NCI-H446 treated with DMSO at 0.1 percent for 48 hours (cell line): ENCODE results near the gene MTARC2.
A peak's percentile ranks its signal among the peaks of the same experiment; 100 is the strongest.

Experiments used
- DNase-seq: peaks from one replicate; lab custom pipeline; 2025; lab: John Stamatoyannopoulos, UW

The MTARC2 gene

GRCh38 chr1:220768126-220768601 lies 20.0 kb downstream of the MTARC2 start:
- DNase-seq = no peak

- no peak for DNase-seq
These were observed 21.1 kb downstream of the MTARC2 start for GRCh38 chr1:220769205-220769604.

- no peak for DNase-seq
These were observed 22.3 kb downstream of the MTARC2 start for GRCh38 chr1:220770245-220770913.

DNA sequence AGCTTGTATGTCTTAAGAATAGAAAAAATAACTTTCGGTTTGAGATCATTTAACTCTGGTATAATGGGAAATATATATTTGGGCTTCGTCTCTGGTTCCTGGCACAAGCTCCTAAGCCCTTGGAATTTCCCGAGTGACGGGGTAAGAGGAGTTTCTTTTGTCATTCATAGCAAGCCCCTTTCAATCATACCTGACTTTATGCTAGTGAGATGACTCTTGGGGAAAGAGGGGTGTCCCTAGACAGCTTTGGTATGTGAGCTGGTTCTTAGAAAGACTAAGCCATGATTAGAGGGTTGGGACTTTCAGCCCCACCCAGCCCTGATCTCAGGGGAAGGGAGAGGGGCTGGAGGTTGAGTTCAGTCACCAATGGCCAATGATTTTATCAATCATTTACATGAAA lies 24.7 kb downstream of the MTARC2 start:
- no peak for DNase-seq

DNA sequence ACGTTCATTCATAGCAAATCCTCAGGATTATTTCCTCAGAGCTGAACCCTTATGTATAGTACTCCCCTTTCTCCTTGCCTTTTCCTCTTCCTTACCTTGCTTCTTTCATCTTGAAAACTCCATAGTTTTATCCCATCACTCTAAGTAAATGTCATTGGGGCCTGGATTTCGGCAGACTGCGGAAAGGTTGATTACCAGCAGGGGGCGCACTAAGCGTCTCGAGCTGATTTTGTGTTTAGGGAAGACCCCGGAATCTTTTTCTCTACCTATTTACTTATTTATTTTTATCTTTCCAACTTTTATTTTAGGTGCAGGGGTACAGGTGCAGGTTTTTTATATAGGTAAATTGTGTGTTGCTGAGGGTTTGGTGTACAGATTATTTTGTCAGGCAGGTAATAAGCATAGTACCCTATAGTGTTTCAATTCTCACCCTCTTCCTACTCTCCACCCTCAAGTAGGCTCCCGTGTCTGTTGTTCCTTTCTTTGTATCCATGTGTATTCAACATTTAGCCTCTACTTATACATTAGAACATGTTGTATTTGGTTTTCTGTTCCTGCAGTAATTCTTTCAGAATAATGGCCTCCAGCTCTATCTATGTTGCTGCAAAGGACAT lies 27.2 kb downstream of the MTARC2 start:
- DNase-seq = no peak

DNA sequence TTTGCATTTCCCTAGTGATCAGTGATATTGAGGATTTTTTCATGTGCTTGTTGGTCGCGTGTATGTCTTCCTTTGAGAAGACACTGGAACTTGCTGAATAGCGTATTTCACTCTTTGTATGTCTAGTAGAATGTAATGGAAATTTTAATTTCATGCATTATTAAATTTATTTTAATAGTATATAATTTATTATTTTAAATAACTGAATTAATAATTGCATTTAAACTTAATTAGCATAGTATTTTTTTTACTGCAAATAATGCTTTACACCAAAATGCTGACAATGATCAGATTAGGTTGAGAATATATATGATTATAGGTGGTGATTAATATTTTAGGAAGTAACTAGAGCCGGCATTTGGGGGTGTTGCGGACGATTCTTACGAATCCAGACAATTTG lies 28.1 kb downstream of the MTARC2 start:
- no peak for DNase-seq

DNA sequence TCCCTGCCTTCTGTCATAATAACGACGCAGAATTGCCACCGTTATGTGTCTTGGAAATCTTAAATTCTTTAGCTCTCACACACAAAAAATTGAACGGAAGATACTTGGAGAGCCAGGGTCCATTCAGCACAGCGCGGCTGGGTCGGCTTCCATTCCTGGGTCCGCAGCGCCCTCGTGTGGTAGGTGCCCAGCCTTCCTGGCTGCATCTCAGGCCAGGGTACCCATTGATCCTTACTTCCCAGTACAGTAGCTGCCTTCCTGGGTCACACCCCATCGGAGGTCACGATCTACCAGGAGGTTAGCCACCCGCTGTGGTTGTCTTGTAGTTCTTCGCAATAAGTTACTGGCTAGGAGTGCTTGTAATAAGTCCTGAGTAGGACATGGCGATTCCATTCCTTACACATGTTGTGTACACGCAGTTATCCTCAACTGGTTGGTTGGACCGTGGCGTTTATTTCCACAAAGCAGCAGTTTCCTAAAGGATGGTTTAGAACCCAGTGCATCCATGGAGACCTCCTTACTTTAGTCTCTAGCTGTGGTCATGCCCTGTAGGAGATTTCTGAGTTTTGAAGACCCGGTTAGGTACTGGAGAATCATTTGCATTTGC lies 28.7 kb downstream of the MTARC2 start:
- no peak for DNase-seq

DNA sequence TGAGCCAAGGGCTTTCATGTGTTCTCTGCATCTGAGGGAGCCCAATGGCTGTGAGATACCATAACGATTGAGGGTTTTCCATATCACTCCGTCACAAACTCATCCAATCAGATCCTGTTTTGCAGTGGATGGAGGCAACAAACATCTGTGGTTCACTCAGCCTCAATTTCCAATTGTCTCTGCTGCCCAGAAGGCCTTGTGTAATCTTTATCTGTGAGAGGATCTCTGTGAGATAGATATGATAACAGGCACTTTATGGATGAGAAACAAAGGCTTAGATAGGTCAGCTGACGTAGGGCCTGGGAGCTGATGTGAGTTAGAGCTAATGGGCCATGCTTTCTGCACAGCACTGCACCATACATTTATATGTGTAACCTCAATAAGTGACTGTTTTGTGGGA lies 35.3 kb downstream of the MTARC2 start:
- DNase-seq = no peak

DNA sequence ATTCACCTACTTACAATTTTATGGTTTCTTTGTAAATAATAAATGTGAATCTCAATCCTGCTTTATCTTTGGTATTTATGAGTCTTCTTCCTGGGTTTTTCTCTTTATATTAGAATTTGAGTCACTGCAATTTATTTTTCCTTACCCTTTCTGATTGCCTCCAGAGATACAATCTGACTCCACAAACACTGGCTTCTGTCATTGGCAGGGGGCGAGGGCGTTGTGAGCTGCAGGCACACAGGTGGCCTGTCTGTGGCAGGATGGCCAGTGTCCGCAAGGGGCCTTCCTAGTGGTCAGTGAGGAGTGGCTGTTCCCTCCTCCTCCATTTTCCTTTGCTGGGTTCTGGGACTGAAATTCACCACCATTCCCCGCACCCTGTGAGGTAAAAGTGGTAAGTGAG lies 36.6 kb downstream of the MTARC2 start:
- no peak for DNase-seq

DNA sequence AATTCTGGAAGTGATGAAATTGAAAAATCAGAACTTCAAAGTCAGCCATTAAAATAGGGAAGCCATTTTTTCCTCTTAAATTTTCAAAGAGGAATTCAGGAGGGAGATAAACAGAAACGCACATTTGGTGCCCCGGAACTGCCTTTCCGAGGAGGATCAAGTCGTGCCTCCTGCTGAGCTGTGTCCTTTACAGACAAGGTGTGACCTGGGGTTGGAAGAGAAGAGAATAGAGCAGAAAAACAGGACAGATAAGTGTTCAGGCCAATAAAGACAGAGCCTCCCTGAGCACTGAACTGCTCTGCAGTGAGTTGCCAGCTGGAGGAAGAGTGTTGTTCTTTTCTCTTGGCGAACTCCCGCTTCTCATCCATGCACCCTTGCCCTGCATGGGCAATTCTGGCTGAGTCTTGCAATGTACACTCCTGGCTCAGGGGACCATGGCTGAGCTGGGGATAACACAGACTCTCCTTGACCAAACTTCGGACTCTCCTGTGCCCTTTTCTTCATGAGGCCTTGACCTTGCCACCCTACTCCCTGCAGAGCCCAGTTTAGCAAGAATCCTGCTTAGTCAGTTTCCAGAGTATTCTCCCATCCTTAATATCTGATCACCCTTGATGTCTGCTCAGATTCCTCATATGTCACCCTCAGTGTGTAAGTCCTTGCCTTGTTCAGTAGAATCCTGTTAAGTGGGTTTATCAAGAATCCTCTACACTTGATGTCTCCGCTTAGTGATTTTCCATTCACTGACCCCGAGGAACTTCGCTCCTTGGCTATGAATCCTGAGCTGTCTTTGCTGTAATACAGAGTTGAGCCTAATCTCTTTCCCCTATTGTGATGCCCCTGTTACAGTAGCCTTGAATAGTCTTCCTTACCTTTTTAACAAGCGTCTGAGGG lies 37.3 kb downstream of the MTARC2 start:
- DNase-seq = no peak

- DNase-seq = no peak
These were observed 37.9 kb downstream of the MTARC2 start for GRCh38 chr1:220786057-220786336.

DNA sequence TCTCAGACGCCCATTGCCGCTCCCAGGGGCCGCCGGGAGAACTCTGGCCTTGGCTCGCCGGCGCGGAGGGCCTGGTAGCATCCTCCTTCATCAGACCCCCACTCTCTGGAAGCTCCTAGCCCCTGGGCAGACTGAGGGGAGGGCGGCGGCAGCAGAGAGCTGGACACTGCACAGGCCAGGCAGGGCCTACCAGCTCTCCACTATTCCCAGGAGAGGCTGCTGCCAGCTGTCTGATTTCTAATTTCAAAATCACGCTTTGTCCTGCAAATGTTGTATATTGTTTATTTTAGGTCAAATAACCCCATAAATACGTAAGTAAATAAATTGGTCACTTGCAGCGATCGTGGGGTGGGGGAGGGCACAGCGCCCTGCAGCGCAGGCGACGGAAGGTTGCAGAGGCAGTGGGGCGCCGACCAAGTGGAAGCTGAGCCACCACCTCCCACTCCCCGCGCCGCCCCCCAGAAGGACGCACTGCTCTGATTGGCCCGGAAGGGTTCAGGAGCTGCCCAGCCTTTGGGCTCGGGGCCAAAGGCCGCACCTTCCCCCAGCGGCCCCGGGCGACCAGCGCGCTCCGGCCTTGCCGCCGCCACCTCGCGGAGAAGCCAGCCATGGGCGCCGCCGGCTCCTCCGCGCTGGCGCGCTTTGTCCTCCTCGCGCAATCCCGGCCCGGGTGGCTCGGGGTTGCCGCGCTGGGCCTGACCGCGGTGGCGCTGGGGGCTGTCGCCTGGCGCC lies 38.4 kb downstream of the MTARC2 start, which contains the start of gene MTARC1:
MTARC1 (plus strand) TSS at position 577 of the 732 bp plus-strand sequence; CDS start at position 609, 32 bp downstream.
- DNase-seq = peak; percentile 66

DNA sequence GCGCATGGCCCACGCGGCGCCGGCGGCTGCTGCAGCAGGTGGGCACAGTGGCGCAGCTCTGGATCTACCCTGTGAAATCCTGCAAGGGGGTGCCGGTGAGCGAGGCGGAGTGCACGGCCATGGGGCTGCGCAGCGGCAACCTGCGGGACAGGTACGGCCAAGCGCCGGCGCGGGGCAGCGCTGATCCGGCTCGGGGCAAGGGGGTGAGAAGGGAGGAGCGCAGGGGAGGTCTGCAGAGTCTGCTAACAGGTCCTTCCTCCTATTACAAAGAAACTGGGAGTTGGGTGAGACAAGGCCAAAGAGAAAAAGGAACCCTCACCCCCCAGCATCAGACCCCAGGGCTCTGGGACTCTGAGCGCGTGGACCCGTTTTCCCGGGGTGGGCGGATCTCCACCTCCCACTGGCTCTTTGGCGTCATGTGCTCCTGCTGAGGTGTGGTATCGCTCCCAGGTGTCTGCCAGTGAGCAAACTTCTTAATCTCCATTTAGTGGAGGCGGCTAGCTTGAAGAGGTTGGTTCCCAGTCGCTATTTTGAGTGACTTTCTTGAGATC lies 39.0 kb downstream of the MTARC2 start:
- DNase-seq = no peak

GRCh38 chr1:220788900-220789299 lies 40.8 kb downstream of the MTARC2 start:
- no peak for DNase-seq

DNA sequence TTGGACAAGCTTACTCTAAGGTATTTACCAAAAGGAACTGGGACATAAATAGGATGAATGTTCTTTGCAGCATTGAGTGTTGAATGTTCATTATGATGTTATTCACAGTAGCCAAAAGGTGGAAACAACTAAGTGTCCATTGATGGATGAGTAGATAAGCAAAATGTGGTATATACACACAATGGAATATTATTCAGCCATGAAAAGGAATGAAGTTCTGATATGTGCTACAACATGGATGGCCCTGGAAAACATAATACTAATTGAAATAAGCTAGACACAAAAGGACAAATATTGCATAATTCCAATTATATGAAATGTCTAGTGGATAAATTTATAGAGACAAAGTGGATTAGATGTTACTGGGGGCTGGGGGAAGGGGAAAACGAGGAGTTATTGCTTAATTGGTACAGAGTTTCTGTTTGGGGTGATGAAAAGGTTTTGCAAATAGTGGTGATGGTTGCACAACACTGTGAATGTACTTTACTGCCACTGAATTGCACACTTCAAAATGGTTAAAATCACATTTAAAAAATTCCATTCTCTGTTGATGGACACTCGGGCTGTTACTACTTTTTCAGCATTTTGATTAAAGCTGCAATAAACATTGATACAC lies 41.5 kb downstream of the MTARC2 start:
- no peak for DNase-seq

DNA sequence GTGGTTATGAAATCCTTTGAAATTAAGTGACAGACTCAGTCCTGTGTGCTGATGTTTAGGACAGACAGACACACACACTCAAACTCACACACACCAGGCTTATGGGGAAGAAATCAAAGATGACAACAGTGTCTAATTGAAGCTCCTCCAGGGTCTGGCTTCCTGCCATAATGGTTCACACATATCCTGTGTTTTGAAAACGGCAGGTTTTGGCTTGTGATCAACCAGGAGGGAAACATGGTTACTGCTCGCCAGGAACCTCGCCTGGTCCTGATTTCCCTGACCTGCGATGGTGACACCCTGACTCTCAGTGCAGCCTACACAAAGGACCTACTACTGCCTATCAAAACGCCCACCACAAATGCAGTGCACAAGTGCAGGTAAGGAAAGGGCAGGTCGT lies 43.2 kb downstream of the MTARC2 start:
- no peak for DNase-seq

- DNase-seq = no peak
These were observed 43.8 kb downstream of the MTARC2 start for GRCh38 chr1:220791956-220792355.

DNA sequence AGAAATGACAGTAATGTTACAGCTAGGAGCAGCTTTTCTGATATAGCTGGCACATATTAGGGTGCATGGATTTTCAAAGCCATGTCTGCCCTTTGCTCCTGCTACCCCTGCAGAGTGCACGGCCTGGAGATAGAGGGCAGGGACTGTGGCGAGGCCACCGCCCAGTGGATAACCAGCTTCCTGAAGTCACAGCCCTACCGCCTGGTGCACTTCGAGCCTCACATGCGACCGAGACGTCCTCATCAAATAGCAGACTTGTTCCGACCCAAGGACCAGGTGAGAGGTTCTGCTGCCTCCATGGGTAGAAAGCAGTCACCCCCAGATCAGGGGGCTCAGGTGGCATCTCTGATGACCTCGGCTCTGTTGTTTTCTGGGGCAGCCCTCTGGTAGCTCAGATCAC lies 48.4 kb downstream of the MTARC2 start:
- DNase-seq = no peak

- DNase-seq = no peak
These were observed 48.9 kb downstream of the MTARC2 start for GRCh38 chr1:220797044-220797443.

DNA sequence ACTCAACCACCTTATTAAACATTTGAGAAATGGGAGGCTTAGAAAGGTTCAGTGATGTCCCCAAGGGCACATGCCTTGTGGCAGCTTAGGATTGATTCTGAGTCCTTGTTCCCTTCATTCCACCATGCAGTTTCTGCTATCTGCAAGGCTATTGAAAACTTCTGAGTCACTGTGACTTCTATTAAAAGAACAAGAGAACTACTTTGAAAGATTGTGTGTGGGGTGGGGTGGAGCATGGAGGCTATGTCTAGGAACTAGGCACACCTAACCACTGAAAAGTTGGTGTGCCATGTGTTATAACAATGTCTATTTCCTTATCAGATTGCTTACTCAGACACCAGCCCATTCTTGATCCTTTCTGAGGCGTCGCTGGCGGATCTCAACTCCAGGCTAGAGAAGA lies 49.4 kb downstream of the MTARC2 start:
- no peak for DNase-seq

DNA sequence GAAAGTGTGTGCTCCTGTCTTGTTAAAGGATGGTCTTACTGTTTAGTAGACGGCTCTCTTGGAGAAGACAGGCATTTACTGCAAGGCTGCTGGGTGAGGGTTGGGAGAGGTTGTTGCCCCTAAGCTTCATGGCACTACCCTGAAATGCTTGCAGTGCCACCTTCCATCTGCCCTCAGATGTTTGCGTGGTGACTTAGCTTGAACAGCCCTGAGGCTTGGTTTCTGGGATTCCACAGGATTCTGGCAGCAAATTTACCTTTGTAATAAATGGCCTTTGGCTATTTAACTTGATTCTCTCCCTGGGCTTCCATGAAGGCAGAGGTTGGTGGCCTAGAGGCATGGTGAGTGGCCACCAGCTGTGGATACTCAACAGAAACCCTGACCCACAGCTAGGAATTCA lies 50.2 kb downstream of the MTARC2 start:
- DNase-seq = no peak
